Skeletal muscle satellite cell (primary cell): ENCODE data around the gene DENND5A.
"Not testable (repeated sequence)": the region's sequence is repeated elsewhere in the genome, so short reads cannot be mapped to it uniquely, and the experiment has no call there.

Source experiments
- H3K27me3 ChIP-seq: 2 replicates; pipeline ENCODE4 v1.7.0; 2013; ENCODE audit warnings: low read length; ENCODE audit not compliant: control insufficient read depth, insufficient read depth
- H3K36me3 ChIP-seq: 2 replicates; pipeline ENCODE4 v1.7.0; 2013; ENCODE audit warnings: mild to moderate bottlenecking, control low read depth, low read length; ENCODE audit not compliant: insufficient read depth
- H3K4me1 ChIP-seq: 2 replicates; pipeline ENCODE4 v1.7.0; 2013; ENCODE audit warnings: low read length; ENCODE audit not compliant: control insufficient read depth, insufficient read depth
- H3K4me2 ChIP-seq: 2 replicates; pipeline ENCODE4 v1.7.0; 2013; ENCODE audit warnings: mild to moderate bottlenecking, low read length
- H3K4me3 ChIP-seq: 2 replicates; pipeline ENCODE4 v1.7.0; 2013; ENCODE audit warnings: low read length
- H3K9ac ChIP-seq: 2 replicates; pipeline ENCODE4 v1.7.0; 2013; ENCODE audit warnings: mild to moderate bottlenecking, low read depth, low read length, moderate library complexity
- H3K9me3 ChIP-seq: replicated peaks from 2 replicates; pipeline ENCODE4 v1.7.0; 2013; ENCODE audit warnings: mild to moderate bottlenecking, control low read depth, low read length

Gene DENND5A

DNA sequence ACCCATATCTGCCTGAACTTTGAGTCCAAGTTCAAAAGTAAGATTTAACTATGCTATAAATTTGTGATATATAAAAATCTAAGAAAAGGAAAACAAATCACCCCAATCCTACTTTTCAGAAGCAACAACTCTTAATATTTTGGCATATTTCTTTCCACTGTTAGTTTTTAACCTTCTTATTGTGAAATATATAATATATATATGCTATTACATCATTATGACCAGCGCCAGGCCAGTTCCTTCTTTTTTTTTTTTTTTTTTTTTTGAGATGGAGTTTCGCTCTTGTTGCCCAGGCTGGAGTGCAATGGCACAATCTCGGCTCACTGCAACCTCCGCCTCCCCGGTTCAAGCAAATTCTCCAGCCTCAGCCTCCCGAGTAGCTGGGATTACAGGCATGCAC, 103.2 kb downstream of the DENND5A start:
- H3K9ac ChIP-seq, H3K4me2 ChIP-seq, H3K9me3 ChIP-seq, H3K4me3 ChIP-seq, H3K27me3 ChIP-seq: not testable (repeated sequence)
- Histone ChIP-seq H3K36me3 (peaks cover 43% of the 10 kb centered on the region), H3K4me1 (peaks cover 27% of the 10 kb centered on the region)

DNA sequence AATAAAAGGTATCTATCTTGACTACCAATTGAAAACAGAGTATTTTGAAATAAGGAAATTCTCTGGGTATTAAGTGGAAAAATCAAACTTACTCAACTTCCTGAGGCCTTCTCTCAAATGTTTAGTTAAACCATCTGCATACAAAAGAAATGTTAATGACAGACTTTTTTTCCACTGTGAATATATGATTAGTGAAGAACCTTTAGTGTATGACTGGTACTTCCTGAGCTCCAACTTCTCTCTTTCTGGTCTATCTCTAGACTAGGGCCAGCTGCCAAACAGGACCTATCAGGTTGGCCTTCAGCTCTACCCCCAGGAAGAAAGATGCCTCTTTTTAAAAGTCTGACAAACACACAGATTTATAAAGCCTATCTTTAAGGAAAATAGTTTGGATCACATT, 105.0 kb downstream of the DENND5A start:
- H3K27me3 ChIP-seq, result no peaks in the 10 kb centered on the region
- H3K4me1 ChIP-seq, result peaks cover 27% of the 10 kb centered on the region
- H3K4me3 ChIP-seq, result no peak overlapping the region
- H3K36me3 ChIP-seq, result peaks cover 41% of the 10 kb centered on the region
- no peak overlapping the region for H3K4me2 ChIP-seq
- no peaks in the 10 kb centered on the region for H3K9me3 ChIP-seq
- H3K9ac ChIP-seq, result no peak overlapping the region

DNA sequence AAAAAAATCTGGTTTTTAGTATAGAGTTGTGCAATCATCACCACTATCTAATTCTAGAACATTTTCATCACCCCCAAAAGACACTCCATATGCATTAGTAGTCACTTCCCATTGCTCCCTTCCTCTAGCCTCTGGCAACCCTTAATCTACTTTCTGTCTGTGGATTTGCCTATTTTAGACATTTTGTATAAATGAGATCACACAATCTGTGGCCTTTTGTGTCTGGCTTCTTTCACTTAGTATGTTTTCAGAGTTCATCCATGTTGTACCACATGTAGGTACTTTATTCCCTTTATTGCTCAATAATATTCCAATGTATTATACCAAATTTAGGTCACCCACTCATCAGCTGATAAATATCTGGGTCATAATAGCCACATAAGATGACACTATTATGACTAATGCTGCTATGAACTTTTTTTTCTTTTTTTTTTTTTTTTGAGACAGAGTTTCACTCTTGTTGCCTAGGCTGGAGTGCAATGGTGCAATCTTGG, 106.2 kb downstream of the DENND5A start:
- no peak overlapping the region for H3K9ac ChIP-seq
- H3K4me1 ChIP-seq, result peaks cover 27% of the 10 kb centered on the region
- H3K36me3 ChIP-seq, result peaks cover 41% of the 10 kb centered on the region
- H3K4me3 ChIP-seq, result no peak overlapping the region
- H3K9me3 ChIP-seq, result no peaks in the 10 kb centered on the region
- no peak overlapping the region for H3K4me2 ChIP-seq
- H3K27me3 ChIP-seq, result no peaks in the 10 kb centered on the region

DNA sequence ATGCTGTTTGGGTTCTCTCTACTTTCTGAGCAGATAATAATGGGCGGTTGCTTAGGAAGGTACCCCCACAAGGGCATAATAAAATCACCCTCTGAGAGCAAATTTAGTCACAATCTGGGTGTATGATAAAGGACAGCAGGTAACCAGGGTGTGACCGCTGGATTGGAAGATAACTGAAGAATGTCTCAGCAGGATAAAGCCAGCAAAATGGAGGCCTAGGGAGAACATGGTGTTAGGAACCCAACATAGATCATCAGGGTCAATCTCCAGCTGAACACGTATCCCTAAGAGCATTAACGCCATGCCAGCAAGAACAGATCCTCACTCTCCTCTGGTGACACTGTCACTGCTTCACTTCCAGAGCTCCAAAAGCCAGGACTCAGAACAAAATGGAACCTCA, 109.2 kb downstream of the DENND5A start:
- H3K36me3 ChIP-seq, result peaks cover 49% of the 10 kb centered on the region
- H3K9me3 ChIP-seq, result no peaks in the 10 kb centered on the region
- no peak overlapping the region for H3K9ac ChIP-seq
- no peak overlapping the region for H3K4me3 ChIP-seq
- no peak overlapping the region for H3K4me2 ChIP-seq
- H3K4me1 ChIP-seq, result peaks cover 35% of the 10 kb centered on the region
- no peaks in the 10 kb centered on the region for H3K27me3 ChIP-seq

DNA sequence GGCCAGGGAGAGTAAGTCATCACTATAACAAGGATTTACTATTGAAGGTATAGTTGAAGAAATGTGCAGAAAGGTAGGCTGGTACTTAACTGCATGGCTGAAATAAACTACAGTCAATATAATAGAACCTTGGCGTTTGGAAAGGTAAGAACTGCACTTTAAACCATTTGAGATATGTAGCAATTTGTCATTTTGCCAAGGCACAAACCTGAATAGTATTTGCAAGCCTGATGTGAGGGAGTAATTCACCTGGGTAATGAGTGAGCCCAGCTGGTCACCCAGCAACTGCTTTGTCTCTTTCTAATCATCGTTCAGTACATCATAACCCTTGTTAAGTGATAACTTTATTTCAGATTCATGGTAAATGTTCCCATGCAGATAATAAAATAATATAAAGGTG, 111.5 kb downstream of the DENND5A start:
- H3K9me3 ChIP-seq, result no peaks in the 10 kb centered on the region
- no peak overlapping the region for H3K4me3 ChIP-seq
- H3K4me1 ChIP-seq, result peaks cover 25% of the 10 kb centered on the region
- no peaks in the 10 kb centered on the region for H3K27me3 ChIP-seq
- peaks cover 55% of the 10 kb centered on the region for H3K36me3 ChIP-seq
- no peak overlapping the region for H3K9ac ChIP-seq
- no peak overlapping the region for H3K4me2 ChIP-seq

DNA sequence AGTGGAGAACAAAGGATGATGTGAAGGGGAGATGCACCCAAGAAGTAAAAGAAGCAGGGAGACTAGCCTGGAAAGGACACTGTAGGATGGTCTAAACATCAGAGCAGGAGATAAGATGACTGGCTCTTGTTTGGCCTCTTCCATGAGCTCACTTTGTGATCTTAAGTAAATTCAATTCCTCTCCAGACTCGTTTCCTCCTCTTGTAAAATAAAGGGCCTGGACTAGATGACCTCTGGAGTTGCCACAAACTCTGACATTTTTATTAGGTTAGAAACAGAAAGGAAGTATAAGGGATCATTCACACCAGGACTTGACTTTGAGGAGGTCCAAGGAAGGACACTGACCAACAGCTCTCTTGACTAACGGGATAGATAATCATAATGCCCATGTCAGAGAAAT, 113.5 kb downstream of the DENND5A start:
- H3K9me3 ChIP-seq, result no peaks in the 10 kb centered on the region
- H3K4me1 ChIP-seq, result peaks cover 20% of the 10 kb centered on the region
- no peak overlapping the region for H3K9ac ChIP-seq
- H3K4me3 ChIP-seq, result no peak overlapping the region
- H3K4me2 ChIP-seq, result no peak overlapping the region
- H3K36me3 ChIP-seq, result peaks cover 64% of the 10 kb centered on the region
- no peaks in the 10 kb centered on the region for H3K27me3 ChIP-seq

DNA sequence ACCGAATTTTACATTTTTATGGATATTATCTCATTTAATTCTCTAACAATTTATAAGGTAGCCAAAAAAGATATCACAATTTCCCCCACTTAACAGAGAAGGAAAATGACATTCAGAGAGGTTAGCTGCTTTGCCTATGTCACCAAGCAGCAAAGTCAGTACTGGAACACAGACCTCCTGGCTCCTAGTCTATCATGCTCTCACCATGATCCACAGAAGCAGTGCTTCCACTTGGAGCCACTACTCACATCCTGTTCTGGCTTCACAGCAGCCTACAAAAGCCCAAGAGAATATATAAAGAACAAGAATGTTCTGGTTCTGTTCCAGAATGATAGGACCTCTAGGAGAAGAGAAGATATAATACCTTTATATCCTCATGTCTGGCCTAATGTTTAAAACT, 114.2 kb downstream of the DENND5A start:
- Histone ChIP-seq H3K4me2 (peak overlapping the region; percentile 15), H3K4me3 (no peak overlapping the region), H3K9ac (peak overlapping the region; percentile 10), H3K27me3 (no peaks in the 10 kb centered on the region), H3K9me3 (no peaks in the 10 kb centered on the region), H3K4me1 (peaks cover 20% of the 10 kb centered on the region), H3K36me3 (peaks cover 69% of the 10 kb centered on the region)

DNA sequence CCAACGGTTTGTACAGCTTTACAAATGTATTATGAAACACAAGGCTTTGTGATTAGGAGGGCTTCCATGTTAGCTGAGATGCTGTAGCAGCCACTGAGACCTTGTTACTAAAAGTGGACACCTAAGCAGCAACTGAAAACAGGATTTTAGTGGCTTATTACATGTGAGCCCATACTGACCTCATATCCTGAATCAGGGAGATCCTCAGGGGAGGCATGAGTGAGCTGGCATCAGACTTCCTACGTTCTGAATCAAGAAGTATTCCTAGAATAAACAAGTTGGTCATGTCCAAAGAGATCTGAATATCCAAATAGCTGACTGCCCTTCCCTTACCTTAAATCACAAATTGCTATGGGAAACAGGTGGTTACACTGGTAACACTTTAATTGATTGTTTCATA, 114.6 kb downstream of the DENND5A start:
- H3K27me3 ChIP-seq, result no peaks in the 10 kb centered on the region
- H3K9me3 ChIP-seq, result no peaks in the 10 kb centered on the region
- no peak overlapping the region for H3K4me3 ChIP-seq
- peak overlapping the region; percentile 15 for H3K4me2 ChIP-seq
- H3K36me3 ChIP-seq, result peaks cover 69% of the 10 kb centered on the region
- H3K4me1 ChIP-seq, result peaks cover 20% of the 10 kb centered on the region
- peak overlapping the region; percentile 18 for H3K9ac ChIP-seq

DNA sequence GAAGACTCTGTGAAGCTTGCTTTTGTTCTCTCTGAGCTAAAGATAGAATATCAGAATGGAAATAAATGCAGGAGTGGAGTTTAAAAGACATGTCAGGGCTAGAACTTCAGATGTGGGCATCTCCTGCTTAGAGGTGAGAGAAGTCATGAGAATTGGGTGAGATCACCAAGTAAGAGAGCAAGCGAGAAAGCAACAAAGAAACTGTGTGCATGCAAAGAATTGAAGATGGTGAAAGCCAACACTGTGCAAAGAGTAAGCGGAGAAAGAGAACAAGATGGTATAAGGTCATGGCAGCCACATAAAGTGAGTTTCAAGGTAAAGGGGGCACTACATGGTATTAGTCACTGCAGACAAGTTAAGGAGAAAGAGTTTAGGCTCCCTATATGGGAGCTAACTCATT, 116.4 kb downstream of the DENND5A start:
- H3K9me3 ChIP-seq, result no peaks in the 10 kb centered on the region
- H3K36me3 ChIP-seq, result peaks cover 86% of the 10 kb centered on the region
- no peak overlapping the region for H3K4me2 ChIP-seq
- peaks cover 20% of the 10 kb centered on the region for H3K4me1 ChIP-seq
- H3K9ac ChIP-seq, result no peak overlapping the region
- H3K4me3 ChIP-seq, result no peak overlapping the region
- no peaks in the 10 kb centered on the region for H3K27me3 ChIP-seq

DNA sequence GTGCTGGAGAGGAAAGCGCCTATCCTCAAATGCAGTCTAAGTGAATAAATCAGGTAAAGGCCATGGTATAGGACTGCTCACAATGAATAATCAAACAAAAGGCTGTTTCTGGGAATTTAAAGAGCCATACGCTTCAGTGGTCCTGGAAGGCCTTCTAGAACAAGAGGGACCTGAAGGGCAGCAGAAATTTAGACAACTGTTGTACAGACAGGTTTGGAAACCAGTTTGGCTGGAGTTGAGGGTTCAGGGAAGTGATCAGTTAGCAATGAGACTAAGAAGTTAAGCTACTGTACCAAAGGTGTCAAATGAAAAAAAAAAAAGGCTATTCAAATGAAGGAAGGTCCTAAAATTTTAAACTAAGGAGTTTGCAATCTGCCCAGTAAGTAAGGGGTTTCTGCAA, 117.1 kb downstream of the DENND5A start:
- Histone ChIP-seq H3K4me3 (no peak overlapping the region), H3K36me3 (peaks cover 88% of the 10 kb centered on the region), H3K9me3 (no peaks in the 10 kb centered on the region), H3K9ac (no peak overlapping the region), H3K4me1 (peaks cover 20% of the 10 kb centered on the region), H3K4me2 (no peak overlapping the region), H3K27me3 (no peaks in the 10 kb centered on the region)

DNA sequence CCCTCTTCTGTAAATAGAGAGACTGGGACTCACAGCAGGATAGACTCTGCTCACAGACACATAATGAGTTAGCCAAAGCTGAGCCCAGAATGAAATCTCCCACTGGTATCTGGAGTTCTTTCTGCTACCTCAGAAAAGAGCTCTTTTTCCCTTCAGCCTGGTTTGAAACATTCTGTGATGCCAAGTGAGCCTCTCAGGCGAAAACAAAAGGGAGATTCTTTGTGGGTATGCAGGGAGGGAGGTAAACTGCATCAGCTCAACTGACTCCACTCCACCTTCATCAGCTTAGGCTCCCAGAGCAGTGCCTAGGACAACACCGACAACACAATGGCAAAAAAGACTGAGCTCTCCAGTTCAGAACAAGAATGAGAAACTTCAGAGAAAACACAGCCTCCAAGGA, 118.7 kb downstream of the DENND5A start:
- Histone ChIP-seq H3K4me1 (peaks cover 17% of the 10 kb centered on the region), H3K9me3 (no peaks in the 10 kb centered on the region), H3K4me3 (no peak overlapping the region), H3K4me2 (no peak overlapping the region), H3K36me3 (peaks cover 92% of the 10 kb centered on the region), H3K27me3 (no peaks in the 10 kb centered on the region), H3K9ac (no peak overlapping the region)

DNA sequence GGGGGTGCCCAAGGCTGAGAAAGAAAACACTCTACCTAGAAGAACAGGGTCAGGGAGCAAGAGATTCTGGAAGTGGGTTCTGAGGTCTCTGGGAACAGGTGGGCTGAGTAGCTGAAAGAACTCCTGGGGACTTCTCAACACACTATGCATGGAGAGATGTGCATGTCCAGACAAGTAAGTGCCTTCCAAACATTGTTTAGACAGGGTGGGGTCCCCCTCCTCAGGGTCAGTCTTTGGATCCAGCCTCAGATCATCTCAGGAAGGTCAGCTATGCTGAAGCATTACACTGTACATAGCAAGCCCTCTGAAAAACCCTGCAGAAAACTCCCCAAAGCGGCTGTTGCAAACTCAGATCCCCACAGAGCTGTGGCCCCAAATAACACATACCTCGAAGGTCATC, 119.9 kb downstream of the DENND5A start:
- Histone ChIP-seq H3K36me3 (peaks cover 92% of the 10 kb centered on the region), H3K4me1 (peaks cover 9% of the 10 kb centered on the region), H3K27me3 (no peaks in the 10 kb centered on the region), H3K4me3 (no peak overlapping the region), H3K9me3 (no peaks in the 10 kb centered on the region), H3K9ac (no peak overlapping the region), H3K4me2 (no peak overlapping the region)
